ENCODE data around the gene GPR139. TPM values are rescaled to one million over a fixed set of nuclear protein-coding genes. Genes with fewer than 3 reads are reported as not detected.

GPR139 gene
- total RNA-seq, 1 donor from 2014 or later, result not detected

Other genes with a start within 250 kb of the GPR139 start
- gene GPRC5B, start 189.0 kb downstream of the GPR139 start, total RNA-seq, result 75.1 and 80.5 TPM in 2 replicates